MV-4-11 (cell line): ENCODE results near the gene GSTA3.
"Not testable (repeated sequence)": the region's sequence is repeated elsewhere in the genome, so short reads cannot be mapped to it uniquely, and the experiment has no call there.

ENCODE experiments used
- DNase-seq: peaks from one replicate; lab custom pipeline; 2025; lab: John Stamatoyannopoulos, UW

GSTA3 gene

GRCh38 chr6:52910091-52910490 lies 593 bp upstream of the GSTA3 start:
- DNase-seq, result peak; percentile 32

GRCh38 chr6:52909131-52909530 lies 367 bp downstream of the GSTA3 start:
- no peak for DNase-seq

- no peak for DNase-seq
Measured at GRCh38 chr6:52908526-52908925, 972 bp downstream of the GSTA3 start.

DNA sequence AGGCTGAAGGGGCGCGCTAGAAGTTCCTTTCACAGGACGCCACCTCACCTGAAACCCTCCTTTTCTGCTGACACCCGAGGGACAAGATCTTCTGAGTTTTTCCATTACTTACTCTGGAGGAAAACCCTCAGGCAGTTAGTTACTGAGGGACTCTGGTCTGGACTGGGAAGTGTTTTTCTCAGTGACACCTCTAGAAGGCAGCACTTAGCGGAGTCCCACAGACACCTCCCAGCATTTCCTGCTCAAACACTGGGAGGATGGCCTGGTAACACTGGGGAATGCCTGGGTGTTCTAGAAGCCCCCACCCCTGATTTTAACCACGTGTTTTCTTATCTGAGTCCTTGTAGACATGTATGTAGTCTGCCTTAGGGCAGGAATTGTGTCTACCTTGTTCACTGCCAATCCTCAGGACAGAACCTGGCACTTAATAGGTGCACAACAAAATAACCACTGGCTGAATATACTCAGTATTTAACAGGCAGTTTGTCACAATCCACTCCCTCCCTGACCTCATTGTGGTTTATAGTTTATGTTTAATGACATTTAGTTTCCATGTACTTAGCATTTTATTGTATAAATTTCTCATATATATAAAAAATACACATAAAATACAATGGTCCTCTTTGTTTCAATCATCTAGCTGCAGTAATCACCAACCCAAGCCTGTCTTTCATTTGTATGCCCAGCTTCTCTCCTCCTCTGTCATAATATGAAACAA lies 4.8 kb downstream of the GSTA3 start:
- peak; percentile 2 for DNase-seq

- no peak for DNase-seq
Measured at GRCh38 chr6:52900536-52900935, 9.0 kb downstream of the GSTA3 start.

DNA sequence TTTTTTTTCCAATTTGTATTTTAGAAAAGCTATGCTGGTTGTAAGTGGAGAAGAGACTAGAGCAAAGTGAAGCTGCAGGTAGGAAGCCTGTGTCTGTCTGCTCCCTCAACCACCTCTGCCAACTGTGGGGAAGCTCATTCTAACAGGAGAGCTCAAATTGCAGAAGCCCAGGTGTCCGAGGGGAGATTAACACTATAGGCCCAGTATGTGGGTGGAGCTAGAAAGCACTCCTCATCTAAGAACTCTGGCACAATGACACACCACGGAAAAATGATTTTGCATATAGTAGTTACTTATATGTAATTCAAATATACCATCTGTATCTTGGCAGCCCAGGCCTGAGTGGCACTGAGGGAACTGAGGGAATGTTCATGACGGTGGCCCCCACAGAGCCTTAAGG lies 13.7 kb downstream of the GSTA3 start:
- DNase-seq, result not testable (repeated sequence)

- DNase-seq, result no peak
Measured at GRCh38 chr6:52894285-52894684, 15.2 kb downstream of the GSTA3 start.

GRCh38 chr6:52893803-52894202 lies 15.7 kb downstream of the GSTA3 start:
- DNase-seq, result no peak

- DNase-seq, result no peak
Measured at GRCh38 chr6:52893221-52893620, 16.3 kb downstream of the GSTA3 start.

DNA sequence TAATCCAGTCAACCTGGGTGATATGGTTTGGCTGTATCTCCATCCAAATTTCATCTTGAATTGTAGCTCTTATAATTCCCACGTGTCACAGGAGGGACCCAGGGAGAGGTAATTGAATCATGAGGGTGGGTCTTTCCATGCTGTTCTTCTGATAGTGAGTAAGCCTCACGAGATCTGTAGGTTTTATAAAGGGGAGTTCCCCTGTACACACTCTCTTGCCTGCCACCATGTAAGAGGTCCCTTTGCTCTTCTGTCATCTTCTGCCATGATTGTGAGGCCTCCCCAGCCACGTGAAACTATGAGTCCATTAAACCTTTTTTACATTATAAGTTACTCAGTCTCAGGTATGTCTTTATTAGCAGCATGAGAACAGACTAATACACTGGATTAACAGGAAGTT lies 19.5 kb downstream of the GSTA3 start:
- no peak for DNase-seq

DNA sequence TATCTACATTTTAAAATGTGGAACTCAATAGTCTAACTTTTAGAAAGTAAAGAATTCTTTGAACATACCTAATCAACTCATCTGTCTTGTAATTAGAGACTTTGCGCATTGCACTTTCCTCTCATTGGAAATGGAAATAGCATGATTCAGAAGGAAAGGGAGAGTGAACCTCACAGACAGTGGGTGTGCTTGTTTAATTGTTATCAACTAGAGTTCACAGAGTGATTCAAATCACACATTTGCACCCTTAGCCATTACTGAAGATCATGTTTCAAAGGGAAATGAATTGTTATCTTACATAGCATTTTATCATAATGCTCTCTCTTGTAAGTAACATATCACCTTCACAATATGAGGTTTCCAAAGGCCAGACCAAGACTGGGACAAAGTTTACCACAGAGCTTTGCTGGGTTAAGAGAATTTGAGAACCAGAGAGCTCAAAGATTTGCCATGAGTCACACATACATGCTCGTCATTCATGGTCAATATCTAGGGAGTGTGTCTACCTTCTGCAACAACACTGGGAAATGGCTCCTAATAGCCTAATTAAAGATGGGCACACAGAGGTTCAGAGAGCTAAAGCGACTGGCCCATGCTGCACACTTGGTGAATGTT lies 21.5 kb downstream of the GSTA3 start:
- DNase-seq, result no peak

DNA sequence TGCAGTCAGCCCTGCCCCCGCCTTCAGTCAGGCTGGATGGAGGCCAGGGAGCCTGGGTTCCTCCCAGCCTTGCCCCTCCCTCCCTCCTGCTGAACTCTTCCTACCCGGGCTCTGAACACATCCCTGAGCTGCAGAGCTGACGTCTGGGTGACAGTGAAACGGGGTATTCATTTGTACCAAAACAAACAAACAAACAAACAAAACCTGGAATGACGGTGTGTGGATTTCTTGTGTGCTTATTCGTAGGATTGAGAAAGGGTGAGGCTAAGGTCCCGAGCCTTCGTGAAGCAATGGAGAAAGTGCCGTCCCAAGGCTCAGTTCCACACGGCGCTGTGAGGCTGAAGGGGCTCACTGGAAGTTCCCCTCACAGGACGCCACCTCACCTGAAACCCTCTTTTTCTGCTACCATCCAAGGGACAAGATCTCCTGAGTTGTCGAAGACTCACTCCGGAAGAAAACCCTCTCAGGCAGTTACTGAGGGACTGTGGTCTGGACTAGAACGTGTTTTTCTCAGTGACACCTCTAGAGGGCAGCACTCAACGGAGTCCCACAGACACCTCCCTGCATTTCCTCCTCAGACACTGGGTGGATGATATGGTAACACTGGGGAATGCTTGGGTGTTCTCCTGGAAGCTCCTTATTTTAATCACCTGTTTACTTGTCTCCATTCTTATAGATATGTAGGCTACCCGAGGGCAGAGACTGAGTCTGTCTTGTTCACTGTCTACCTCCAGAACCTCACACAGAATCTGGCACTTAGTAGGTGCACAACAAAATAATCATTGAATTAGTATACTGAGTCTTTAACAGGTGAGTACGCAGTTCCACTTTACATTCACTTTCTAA lies 27.3 kb downstream of the GSTA3 start:
- DNase-seq, result peak; percentile 69

GRCh38 chr6:52881662-52881995 lies 27.9 kb downstream of the GSTA3 start:
- no peak for DNase-seq

DNA sequence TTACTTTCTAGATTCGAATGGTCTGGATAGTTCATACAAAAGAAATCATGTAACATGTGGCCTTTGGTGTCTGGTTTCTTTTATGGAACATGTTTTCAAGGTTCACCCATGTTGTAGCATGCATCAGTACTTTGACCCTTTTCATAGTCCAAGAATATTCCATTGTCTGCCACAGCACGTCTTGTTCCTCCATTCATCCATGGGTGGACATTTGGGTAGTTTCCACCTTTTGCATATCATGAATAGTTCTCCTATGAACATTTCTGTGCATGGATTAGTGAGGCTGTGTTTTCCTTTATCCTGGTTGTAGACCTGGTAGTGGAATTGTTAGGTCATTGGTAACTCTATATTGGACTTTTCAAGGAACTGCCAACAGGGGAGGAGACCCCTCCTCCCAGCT lies 31.7 kb downstream of the GSTA3 start:
- no peak for DNase-seq

DNA sequence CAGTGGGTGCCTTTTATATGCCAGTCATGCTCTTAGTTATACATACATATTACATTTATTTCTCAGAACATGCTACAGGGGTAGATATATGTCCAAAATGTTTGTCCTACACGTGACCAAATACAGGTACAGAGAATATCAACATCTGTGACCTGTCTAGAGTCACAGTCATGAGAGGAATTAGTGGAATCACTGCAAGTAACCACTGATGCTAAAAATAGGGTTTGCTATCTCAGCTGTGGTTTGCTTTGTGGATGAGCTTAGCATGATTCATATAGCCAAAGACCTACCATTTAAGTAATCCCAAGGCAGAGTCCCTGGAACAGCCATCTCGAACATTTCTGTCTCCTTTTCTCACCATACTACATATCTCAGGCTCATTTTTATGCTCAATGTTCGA lies 32.3 kb downstream of the GSTA3 start:
- DNase-seq, result peak; percentile 65

- no peak for DNase-seq
Measured at GRCh38 chr6:52876056-52876787, 33.3 kb downstream of the GSTA3 start.

GRCh38 chr6:52872031-52872430 lies 37.5 kb downstream of the GSTA3 start:
- DNase-seq, result no peak

GRCh38 chr6:52871621-52872020 lies 37.9 kb downstream of the GSTA3 start:
- no peak for DNase-seq

DNA sequence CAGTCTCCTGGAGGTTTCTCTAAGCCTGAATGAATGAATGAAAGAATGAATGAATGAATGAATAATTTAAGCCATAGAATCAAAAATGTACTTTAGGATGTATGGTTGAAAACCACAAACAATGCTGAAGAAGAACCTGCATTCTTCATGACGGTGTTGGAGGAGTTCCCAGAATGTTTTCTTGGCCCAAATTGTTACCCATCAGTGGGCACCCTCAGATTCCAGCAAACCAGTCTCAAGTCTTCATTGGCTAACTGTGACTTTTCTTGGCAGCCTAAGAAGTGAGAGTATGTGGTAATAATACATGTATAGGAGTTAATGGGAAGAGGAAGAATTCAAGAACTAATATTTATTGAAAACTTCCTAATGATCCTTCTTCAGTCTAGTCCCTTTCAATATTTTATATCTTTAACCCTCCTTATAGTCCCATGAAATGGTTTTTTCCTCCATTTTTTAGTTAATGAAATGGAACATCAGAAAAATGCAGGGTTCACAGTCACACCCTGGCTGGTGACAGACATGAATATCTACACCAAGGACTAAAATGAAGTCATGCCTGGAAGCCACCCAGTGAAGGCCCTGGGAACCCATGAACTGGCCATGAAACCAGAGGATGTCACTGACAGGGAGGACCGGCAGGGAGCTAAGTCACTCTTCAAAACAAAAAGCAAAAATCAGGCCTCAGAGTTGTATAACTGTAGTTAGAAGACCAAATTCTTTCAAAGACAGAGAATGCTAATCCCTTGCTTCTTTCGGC lies 39.0 kb downstream of the GSTA3 start:
- not testable (repeated sequence) for DNase-seq

DNA sequence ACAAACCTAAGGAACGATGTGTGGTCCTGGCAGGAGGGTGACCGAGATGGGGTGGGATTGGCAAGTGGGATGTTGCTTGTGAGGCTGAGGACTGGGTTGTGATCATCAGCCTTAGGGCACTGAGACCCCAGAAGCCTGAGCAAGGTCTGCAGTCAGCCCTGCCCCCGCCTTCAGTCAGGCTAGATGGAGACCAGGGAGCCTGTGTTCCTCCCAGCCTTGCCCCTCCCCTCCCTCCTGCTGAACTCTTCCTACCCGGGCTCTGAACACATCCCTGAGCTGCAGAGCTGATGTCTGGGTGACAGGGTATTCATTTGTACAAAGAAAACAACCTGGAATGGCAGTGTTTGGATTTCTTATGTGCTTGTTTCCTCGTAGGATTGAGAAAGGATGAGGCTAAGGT lies 40.6 kb downstream of the GSTA3 start:
- DNase-seq, result not testable (repeated sequence)

DNA sequence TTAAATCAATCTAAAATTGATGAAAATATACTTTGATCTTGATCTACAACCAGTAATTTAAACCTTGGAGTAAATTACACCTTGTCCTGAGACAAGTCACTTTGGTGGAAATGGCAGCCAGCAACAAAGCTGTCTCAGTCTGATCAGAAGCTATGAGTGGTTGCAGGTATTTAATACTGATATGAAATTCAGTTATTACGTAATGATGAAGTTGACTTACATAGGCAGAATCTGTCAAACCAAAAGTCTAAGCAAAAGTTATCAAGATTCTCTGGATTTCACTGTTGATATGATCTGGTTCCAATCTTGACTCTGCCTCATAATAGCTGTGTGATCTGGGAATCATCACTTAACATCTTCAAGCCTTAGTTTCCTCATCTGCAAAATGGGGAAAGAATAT lies 41.3 kb downstream of the GSTA3 start:
- DNase-seq, result no peak

GRCh38 chr6:52861151-52861550 lies 48.3 kb downstream of the GSTA3 start:
- DNase-seq, result not testable (repeated sequence)
